ENCODE data around the gene SELENOP. TPM values are rescaled to one million over a fixed set of nuclear protein-coding genes. Genes with fewer than 3 reads are reported as not detected.

The SELENOP gene
- total and polyA plus RNA-seq, 2 of the 13 experiments (the other 11 are each of a cell fraction or from before 2014, with no cell fraction given), result 1,895 to 2,083 TPM

DNA sequence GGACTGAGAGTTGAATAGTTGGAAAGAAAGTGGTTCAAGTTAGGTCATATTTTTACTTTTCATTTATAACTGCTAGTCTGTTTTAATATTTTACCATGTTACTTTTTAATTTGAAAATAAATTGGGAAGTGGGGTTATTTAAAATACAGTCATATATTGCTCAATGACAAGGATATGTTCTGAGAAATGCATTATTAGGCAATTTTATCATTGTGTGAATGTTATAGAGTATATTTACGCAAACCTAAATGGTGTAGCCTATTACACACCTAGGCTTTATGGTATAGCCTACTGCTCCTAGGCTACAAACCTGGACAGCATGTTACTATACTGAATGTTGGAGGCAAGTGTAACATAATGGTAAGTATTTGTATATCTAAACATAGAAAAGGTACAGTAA lies 49.9 kb downstream of the SELENOP start (continued):
- TF ChIP-seq, protein P1, sequence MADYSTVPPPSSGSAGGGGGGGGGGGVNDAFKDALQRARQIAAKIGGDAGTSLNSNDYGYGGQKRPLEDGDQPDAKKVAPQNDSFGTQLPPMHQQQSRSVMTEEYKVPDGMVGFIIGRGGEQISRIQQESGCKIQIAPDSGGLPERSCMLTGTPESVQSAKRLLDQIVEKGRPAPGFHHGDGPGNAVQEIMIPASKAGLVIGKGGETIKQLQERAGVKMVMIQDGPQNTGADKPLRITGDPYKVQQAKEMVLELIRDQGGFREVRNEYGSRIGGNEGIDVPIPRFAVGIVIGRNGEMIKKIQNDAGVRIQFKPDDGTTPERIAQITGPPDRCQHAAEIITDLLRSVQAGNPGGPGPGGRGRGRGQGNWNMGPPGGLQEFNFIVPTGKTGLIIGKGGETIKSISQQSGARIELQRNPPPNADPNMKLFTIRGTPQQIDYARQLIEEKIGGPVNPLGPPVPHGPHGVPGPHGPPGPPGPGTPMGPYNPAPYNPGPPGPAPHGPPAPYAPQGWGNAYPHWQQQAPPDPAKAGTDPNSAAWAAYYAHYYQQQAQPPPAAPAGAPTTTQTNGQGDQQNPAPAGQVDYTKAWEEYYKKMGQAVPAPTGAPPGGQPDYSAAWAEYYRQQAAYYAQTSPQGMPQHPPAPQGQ (CRISPR knock-in tag; IDR thresholded peaks at IDR 0.05; ENCODE audit: borderline replicate concordance), result no peak
- no peak for TF ChIP-seq BRD4 (CRISPR knock-in tag; IDR thresholded peaks at IDR 0.05)
- TF ChIP-seq, protein P2, sequence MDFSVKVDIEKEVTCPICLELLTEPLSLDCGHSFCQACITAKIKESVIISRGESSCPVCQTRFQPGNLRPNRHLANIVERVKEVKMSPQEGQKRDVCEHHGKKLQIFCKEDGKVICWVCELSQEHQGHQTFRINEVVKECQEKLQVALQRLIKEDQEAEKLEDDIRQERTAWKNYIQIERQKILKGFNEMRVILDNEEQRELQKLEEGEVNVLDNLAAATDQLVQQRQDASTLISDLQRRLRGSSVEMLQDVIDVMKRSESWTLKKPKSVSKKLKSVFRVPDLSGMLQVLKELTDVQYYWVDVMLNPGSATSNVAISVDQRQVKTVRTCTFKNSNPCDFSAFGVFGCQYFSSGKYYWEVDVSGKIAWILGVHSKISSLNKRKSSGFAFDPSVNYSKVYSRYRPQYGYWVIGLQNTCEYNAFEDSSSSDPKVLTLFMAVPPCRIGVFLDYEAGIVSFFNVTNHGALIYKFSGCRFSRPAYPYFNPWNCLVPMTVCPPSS (IDR thresholded peaks at IDR 0.05), result no peak
- TF ChIP-seq SP1 (IDR thresholded peaks at IDR 0.05), result no peak
- TF ChIP-seq SP1 (CRISPR knock-in tag; IDR thresholded peaks at IDR 0.05), result no peak
- TF ChIP-seq, protein P3, sequence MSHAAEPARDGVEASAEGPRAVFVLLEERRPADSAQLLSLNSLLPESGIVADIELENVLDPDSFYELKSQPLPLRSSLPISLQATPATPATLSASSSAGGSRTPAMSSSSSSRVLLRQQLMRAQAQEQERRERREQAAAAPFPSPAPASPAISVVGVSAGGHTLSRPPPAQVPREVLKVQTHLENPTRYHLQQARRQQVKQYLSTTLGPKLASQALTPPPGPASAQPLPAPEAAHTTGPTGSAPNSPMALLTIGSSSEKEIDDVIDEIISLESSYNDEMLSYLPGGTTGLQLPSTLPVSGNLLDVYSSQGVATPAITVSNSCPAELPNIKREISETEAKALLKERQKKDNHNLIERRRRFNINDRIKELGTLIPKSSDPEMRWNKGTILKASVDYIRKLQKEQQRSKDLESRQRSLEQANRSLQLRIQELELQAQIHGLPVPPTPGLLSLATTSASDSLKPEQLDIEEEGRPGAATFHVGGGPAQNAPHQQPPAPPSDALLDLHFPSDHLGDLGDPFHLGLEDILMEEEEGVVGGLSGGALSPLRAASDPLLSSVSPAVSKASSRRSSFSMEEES (CRISPR knock-in tag; IDR thresholded peaks at IDR 0.05), result no peak

DNA sequence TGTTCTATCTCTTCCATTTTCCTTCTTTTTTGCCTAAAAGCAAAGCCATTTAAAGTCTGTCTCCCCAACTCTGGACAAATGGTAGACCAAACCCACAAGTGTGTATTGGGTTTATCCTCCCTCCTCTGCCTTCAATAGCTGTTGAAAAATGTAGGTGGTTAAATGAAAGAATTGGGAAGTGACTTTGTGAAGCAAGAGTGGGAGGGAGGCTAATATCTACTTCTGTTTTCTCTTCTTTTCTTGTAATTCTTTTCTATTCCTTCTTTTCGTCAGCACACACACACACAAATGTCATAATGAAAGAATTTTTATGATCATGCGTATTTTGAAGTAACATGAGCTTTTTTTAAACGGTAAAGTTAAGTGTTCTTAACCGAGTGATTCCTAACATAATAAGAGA lies 51.3 kb downstream of the SELENOP start:
- Histone ChIP-seq H3K4me3 (replicated peaks in 1 of 3; ENCODE audit: insufficient read depth in 1 of 3, low read depth in 2 of 3, low read length in 3 of 3) (no peak overlapping the region), H3K27me3 (ENCODE audit: control insufficient read depth in 1 of 2, insufficient read depth in 2 of 2, low read length in 2 of 2) (peaks cover 0 to 4% of the 10 kb centered on the region in 2 experiments; a peak in 1 of 5 replicates), H4K20me1 (ENCODE audit: insufficient read depth, low read length) (no peaks in the 10 kb centered on the region), H3K36me3 (replicated peaks in 1 of 2; ENCODE audit: control insufficient read depth in 1 of 2, insufficient read depth in 2 of 2, low read length in 2 of 2) (no peaks in the 10 kb centered on the region), H3K4me2 (ENCODE audit: low read depth, low read length) (no peak overlapping the region), H3K79me2 (ENCODE audit: insufficient read depth, low read length) (no peaks in the 10 kb centered on the region), H3K27ac (ENCODE audit: extremely low read length, insufficient read depth, low read length) (no peak overlapping the region), H3K4me1 (ENCODE audit: insufficient read depth, low read length) (no peaks in the 10 kb centered on the region), H3K9ac (ENCODE audit: insufficient read depth, low read depth, low read length) (no peak overlapping the region), H2AFZ (ENCODE audit: low read length) (no peak overlapping the region), H3K9me3 (ENCODE audit: low read length) (no peaks in the 10 kb centered on the region)
- intact Hi-C loops (cut with micrococcal nuclease; ENCODE audit: unreplicated experiment), result loop anchor here (10.0 kb wide), 1 partner anchor 246 kb away; no protein-coding TSS in a partner anchor
- ChIA-PET CTCF (ENCODE audit: low intra/inter-chr PET ratio, low total read pairs) (no interaction called here), POLR2A (no interaction called here)
- 45% methylated on average over 4 of the region's 4 CpGs for WGBS (ENCODE audit: low lambda C conversion rate)
- in situ Hi-C loops (cut with HindIII; ENCODE audit: extremely low pct_ligation_motif_present, low pct_unique_long_range_greater_than_20kb), result loop anchor here (25.0 kb wide), 1 partner anchor 898 kb away; the partner anchor contains the start of gene OXCT1
- DNase-seq (ENCODE audit: low spot score), result no peak
- no peak for FAIRE-seq
- no TSS peak for BruUV-seq (replicated peaks)
- no peak for ATAC-seq
- no peak for TF ChIP-seq JUNB (CRISPR knock-in tag; IDR thresholded peaks at IDR 0.05; ENCODE audit: borderline replicate concordance)
- TF ChIP-seq WIZ (CRISPR knock-in tag; IDR thresholded peaks at IDR 0.05), result no peak
- no peak for TF ChIP-seq ELF1 (CRISPR knock-in tag; IDR thresholded peaks at IDR 0.05)
- no peak for TF ChIP-seq ZNF556 (CRISPR knock-in tag; IDR thresholded peaks at IDR 0.05; ENCODE audit: borderline replicate concordance)
- TF ChIP-seq, protein P4, sequence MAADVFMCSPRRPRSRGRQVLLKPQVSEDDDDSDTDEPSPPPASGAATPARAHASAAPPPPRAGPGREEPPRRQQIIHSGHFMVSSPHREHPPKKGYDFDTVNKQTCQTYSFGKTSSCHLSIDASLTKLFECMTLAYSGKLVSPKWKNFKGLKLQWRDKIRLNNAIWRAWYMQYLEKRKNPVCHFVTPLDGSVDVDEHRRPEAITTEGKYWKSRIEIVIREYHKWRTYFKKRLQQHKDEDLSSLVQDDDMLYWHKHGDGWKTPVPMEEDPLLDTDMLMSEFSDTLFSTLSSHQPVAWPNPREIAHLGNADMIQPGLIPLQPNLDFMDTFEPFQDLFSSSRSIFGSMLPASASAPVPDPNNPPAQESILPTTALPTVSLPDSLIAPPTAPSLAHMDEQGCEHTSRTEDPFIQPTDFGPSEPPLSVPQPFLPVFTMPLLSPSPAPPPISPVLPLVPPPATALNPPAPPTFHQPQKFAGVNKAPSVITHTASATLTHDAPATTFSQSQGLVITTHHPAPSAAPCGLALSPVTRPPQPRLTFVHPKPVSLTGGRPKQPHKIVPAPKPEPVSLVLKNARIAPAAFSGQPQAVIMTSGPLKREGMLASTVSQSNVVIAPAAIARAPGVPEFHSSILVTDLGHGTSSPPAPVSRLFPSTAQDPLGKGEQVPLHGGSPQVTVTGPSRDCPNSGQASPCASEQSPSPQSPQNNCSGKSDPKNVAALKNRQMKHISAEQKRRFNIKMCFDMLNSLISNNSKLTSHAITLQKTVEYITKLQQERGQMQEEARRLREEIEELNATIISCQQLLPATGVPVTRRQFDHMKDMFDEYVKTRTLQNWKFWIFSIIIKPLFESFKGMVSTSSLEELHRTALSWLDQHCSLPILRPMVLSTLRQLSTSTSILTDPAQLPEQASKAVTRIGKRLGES (CRISPR knock-in tag; IDR thresholded peaks at IDR 0.05; ENCODE audit: borderline replicate concordance), result no peak
- TF ChIP-seq, protein P5, sequence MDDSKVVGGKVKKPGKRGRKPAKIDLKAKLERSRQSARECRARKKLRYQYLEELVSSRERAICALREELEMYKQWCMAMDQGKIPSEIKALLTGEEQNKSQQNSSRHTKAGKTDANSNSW (CRISPR knock-in tag; IDR thresholded peaks at IDR 0.05; ENCODE audit: borderline replicate concordance), result no peak
- no peak for TF ChIP-seq GABPB1 (CRISPR knock-in tag; IDR thresholded peaks at IDR 0.05)
- no peak for TF ChIP-seq HNRNPL (IDR thresholded peaks at IDR 0.05; ENCODE audit: low read depth, low read length)
- TF ChIP-seq ERF (CRISPR knock-in tag; IDR thresholded peaks at IDR 0.05), result no peak
- no peak for TF ChIP-seq ASH2L (IDR thresholded peaks at IDR 0.05; ENCODE audit: insufficient read length, low read depth, low read length)
